Loucy (cell line): ENCODE data around the gene FARP1.

Source experiments
- CTCF ChIP-seq: fragments of 200-600 bp; sonication (generic); conservative IDR thresholded peaks from 2 replicates; pipeline ENCODE4 v1.5.1; 2014; ENCODE audit warnings: mild to moderate bottlenecking, antibody characterized with exemption, low read length
- EZH2phosphoT487 ChIP-seq: fragments of 200-600 bp; IDR thresholded peaks from 2 replicates; pipeline ENCODE4 v1.6.1; 2018; ENCODE audit warnings: antibody characterized with exemption, mild to moderate bottlenecking, moderate library complexity, borderline replicate concordance

GRCh38 chr13:98239162-98240076 is 96.5 kb downstream of the FARP1 start:
- no peak for TF ChIP-seq CTCF
- TF ChIP-seq EZH2phosphoT487: no peak
